Tibial artery (tissue), 4 donors: ENCODE data around the gene FUBP3.
"Not testable (repeated sequence)": the region's sequence is repeated elsewhere in the genome, so short reads cannot be mapped to it uniquely, and the experiment has no call there.

Source experiments
- DNase-seq, 2 donors: peaks; one replicate each; pipeline ENCODE4 v3.0.0-alpha.2; 2019
- H3K27ac ChIP-seq, 2 donors: fragments of 200-600 bp; sonication (generic) in 1 of 2; 1 replicate in 1 of 2; 2 replicates in 1 of 2; pipeline ENCODE4 v1.5.1; 2018 to 2019; ENCODE audit warnings: mild to moderate bottlenecking in 1 of 2
- H3K27me3 ChIP-seq, 2 donors: fragments of 200-600 bp; sonication (generic) in 1 of 2; one replicate each; pipeline versions ENCODE4 v1.5.1 to v1.6.0; 2016 to 2019
- H3K36me3 ChIP-seq, 3 donors: fragments of 200-600 bp; sonication (generic) in 2 of 3; one replicate each; pipeline ENCODE4 v1.5.1; 2016 to 2019; ENCODE audit warnings: mild to moderate bottlenecking in 2 of 3
- H3K4me1 ChIP-seq, 4 donors: fragments of 200-600 bp; sonication (generic) in 2 of 4; 1 replicate in 3 of 4; 2 replicates in 1 of 4; pipeline ENCODE4 v1.5.1; 2016 to 2019
- H3K4me3 ChIP-seq, 2 donors: fragments of 200-600 bp; sonication (generic) in 1 of 2; 1 replicate in 1 of 2; 2 replicates in 1 of 2; pipeline ENCODE4 v1.5.1; 2018 to 2019; ENCODE audit warnings: mild to moderate bottlenecking in 2 of 2
- H3K9me3 ChIP-seq, 3 donors: fragments of 200-600 bp; sonication (generic) in 1 of 3; one replicate each; pipeline ENCODE4 v1.5.1; 2016 to 2019
- intact Hi-C: fragments of 100-400 bp; cut with DNase I; formaldehyde crosslinking; loops from one replicate; pipeline ENCODE4 v1.15.0; 2023; ENCODE audit warnings: low total_unique reads
- TF ChIP-seq, protein P1 (sequence below), 2 experiments: fragments of 200-600 bp in 1 of 2; fragments of 450-650 bp in 1 of 2; IDR thresholded peaks; one replicate each; pipeline ENCODE4 v1.5.1; 2017 to 2019; ENCODE audit warnings: antibody characterized with exemption in 2 of 2, mild to moderate bottlenecking in 1 of 2, moderate library complexity in 1 of 2

FUBP3 gene

DNA sequence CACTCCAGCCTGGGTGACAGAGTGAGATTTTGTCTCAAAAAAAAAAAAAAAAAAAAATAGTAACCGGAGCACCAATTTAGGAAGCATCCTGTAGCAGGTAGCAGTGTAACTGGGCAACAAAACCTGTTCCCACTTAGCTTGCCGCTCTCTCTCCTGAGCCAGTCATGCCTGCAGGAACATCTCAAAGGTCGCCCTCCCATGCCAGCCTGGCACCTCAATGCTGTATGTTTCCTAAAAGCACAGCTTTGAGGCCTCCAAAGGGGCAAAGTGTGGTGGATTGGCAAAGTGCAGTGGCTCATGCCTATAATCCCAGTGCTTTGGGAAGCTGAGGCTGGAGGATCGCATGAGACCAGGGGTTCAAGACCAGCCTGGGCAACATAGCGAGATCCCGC is 22.3 kb upstream of the FUBP3 start:
- Histone ChIP-seq H3K9me3 (peaks cover 0 to 4% (median 0%) of the 10 kb centered on the region in 3 donors), H3K36me3 (no peaks in the 10 kb centered on the region), H3K4me3 (no peak overlapping the region), H3K27me3 (peaks cover 0 to 48% of the 10 kb centered on the region in 2 donors), H3K27ac (no peak overlapping the region), H3K4me1 (no peaks in the 10 kb centered on the region)
- intact Hi-C loops: no loop called here
- no peak for DNase-seq
- TF ChIP-seq, protein P1, sequence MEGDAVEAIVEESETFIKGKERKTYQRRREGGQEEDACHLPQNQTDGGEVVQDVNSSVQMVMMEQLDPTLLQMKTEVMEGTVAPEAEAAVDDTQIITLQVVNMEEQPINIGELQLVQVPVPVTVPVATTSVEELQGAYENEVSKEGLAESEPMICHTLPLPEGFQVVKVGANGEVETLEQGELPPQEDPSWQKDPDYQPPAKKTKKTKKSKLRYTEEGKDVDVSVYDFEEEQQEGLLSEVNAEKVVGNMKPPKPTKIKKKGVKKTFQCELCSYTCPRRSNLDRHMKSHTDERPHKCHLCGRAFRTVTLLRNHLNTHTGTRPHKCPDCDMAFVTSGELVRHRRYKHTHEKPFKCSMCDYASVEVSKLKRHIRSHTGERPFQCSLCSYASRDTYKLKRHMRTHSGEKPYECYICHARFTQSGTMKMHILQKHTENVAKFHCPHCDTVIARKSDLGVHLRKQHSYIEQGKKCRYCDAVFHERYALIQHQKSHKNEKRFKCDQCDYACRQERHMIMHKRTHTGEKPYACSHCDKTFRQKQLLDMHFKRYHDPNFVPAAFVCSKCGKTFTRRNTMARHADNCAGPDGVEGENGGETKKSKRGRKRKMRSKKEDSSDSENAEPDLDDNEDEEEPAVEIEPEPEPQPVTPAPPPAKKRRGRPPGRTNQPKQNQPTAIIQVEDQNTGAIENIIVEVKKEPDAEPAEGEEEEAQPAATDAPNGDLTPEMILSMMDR (IDR thresholded peaks at IDR 0.05): no peak

DNA sequence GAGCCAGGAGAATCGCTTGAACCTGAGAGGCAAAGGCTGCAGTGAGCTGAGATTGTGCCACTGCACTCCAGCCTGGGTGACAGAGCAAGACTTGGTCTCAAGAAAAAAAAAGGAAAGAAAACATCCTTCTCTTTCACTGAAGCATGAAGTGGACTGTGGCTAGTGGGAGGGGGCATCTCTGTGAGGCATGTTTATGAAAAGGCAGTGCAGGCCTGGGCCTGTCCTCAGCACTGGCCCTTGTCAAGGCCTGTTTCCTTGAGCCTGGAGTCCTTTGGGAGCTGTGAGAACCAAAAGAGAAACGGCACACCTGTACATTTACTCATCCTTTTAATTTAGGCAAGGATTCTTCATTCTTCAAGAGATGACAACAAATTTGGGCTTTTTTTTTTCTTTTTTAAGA is 18.3 kb upstream of the FUBP3 start:
- no peak for DNase-seq
- no peaks in the 10 kb centered on the region for H3K36me3 ChIP-seq
- TF ChIP-seq, protein P1 (IDR thresholded peaks at IDR 0.05): no peak
- no peaks in the 10 kb centered on the region for H3K9me3 ChIP-seq
- intact Hi-C loops: no loop called here
- H3K27ac ChIP-seq: no peak overlapping the region
- H3K4me3 ChIP-seq: no peak overlapping the region
- H3K27me3 ChIP-seq: peaks cover 0 to 24% of the 10 kb centered on the region in 2 donors
- H3K4me1 ChIP-seq: no peaks in the 10 kb centered on the region

DNA sequence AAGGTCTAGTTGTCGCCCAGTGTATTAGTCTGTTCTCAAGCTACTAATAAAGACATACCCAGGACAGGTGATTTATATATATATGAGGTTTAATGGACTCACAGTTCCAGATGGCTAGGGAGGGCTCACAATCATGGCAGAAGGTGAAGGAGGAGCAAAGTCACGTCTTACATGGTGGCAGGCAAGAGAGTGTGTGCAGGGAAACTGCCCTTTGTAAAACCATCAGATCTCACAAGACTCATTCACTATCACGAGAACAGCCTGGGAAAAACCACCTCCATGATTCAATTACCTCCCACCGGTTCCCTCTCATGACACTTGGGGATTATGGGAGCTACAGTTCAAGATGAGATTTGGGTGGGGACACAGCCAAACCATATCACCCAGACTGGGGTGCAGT is 16.9 kb upstream of the FUBP3 start:
- intact Hi-C loops, H3K36me3 ChIP-seq, H3K4me3 ChIP-seq, H3K27ac ChIP-seq, DNase-seq, H3K9me3 ChIP-seq, H3K4me1 ChIP-seq: not testable (repeated sequence)
- H3K27me3 ChIP-seq: peaks cover 0 to 18% of the 10 kb centered on the region in 2 donors

DNA sequence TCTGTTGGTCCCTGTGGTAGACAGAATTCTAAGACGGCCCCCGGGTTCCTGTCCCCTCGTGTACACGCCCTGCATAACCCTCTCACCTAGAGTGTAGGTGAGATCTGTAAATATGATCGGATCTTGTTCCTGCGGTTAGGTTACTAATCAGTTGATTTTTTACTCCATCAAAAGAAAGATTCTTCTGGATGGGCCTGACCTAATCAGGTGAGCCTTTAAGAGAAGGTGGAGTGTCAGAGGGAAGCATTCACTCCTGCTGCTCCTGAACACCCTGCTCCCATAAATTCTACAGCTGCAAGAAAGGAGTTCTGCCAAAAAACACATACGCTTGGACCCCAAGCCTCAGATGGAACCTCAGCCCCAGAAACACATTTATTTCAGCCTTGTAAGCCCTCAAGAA is 15.6 kb upstream of the FUBP3 start:
- Histone ChIP-seq H3K9me3 (no peaks in the 10 kb centered on the region), H3K36me3 (no peaks in the 10 kb centered on the region), H3K4me3 (no peak overlapping the region), H3K27ac (no peak overlapping the region), H3K27me3 (peaks cover 0 to 17% of the 10 kb centered on the region in 2 donors), H3K4me1 (no peaks in the 10 kb centered on the region)
- intact Hi-C loops: no loop called here
- DNase-seq: no peak
- TF ChIP-seq, protein P1 (IDR thresholded peaks at IDR 0.05): no peak

DNA sequence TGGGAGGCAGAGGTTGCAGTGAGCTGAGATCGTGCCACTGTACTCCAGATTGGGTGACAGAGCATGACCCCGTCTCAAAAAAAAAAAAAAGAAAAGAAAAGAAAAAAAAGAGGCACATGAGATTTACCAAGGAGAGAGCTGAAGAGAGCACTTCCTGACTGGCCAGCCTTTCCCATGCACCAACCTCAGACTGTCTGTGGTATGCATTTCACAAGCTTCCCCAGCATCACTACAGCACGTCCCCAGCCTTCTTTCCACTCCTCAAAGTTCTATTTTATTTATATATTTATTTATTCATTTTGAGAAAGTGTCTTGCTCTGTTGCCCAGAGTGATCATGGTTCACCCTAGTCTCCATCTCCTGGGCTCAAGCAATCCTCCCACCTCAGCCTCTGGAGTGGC is 13.6 kb upstream of the FUBP3 start:
- intact Hi-C loops: no loop called here
- no peaks in the 10 kb centered on the region for H3K9me3 ChIP-seq
- no peaks in the 10 kb centered on the region for H3K36me3 ChIP-seq
- H3K27me3 ChIP-seq: peaks cover 0 to 17% of the 10 kb centered on the region in 2 donors
- H3K4me1 ChIP-seq: no peaks in the 10 kb centered on the region
- TF ChIP-seq, protein P1 (IDR thresholded peaks at IDR 0.05): no peak
- no peak for DNase-seq
- no peak overlapping the region for H3K4me3 ChIP-seq
- H3K27ac ChIP-seq: no peak overlapping the region

DNA sequence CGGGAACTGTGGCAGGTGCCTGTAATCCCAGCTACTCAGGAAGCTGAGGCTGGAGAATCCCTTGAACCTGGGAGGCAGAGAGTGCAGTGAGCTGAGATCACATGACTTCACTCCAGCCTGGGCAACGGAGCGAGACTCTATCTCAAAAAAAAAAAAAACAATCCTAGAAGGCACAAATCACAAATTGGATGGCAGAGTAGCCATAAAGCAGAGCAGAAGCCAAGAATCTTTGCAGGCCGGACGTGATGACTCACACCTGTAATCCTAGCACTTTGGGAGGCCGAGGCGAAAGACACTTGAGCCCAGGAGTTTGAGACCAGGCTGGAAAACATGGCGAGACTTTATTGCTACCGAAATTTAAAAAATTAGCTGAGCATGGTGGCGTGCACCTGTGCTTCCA is 9.2 kb upstream of the FUBP3 start:
- H3K36me3 ChIP-seq: no peaks in the 10 kb centered on the region
- no peaks in the 10 kb centered on the region for H3K4me1 ChIP-seq
- no peaks in the 10 kb centered on the region for H3K9me3 ChIP-seq
- peaks cover 0 to 8% of the 10 kb centered on the region in 2 donors for H3K27me3 ChIP-seq
- TF ChIP-seq, protein P1 (IDR thresholded peaks at IDR 0.05): no peak
- no peak overlapping the region for H3K4me3 ChIP-seq
- DNase-seq: no peak
- no peak overlapping the region for H3K27ac ChIP-seq
- intact Hi-C loops: loop anchor here (10.0 kb wide), 1 partner anchor 115 kb away; no protein-coding TSS in a partner anchor
